ENCODE measurements around the gene VANGL1.

VANGL1 gene

DNA sequence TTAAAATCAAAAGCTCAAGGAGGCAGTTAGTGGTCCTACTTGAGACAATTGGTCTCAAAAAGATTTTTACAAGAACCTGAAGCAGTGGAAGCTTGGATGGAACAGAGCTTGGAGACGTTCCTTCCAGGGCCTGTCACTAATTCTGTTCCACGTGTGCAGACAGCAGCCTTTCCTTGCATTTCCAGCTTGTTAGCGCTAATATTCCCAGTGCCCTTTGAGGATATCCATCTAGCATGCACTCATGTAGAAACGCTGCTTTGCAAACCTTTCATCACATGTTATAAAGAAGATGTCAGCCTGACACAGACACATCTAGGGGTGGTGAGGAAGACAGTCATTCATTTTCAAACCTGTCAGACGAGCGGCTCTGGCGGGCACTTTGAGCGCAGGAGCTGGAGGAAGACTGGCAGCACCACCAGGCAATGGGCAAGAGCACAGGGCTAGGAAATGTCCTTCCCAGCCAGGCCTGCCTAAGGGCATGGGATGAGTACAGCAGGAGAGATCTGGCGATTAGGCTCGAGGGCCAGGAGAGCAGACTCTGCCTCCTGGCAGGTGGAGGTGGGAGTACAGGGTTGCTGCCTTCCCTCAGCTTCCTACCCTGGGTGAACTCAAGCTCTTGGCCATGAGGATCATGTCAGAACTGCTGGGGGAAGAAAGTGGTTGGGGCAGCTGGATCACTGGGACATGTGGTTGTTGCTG is 71.3 kb downstream of the VANGL1 start:
- no peaks in the 10 kb centered on the region for H3K9me3 Mint-ChIP-seq
- H3K27me3 Mint-ChIP-seq: peaks cover 31% of the 10 kb centered on the region
- no peaks in the 10 kb centered on the region for H3K4me1 Mint-ChIP-seq
- DNase-seq: no peak
- CTCF ChIA-PET: no interaction called here
- no peaks in the 10 kb centered on the region for H3K36me3 Mint-ChIP-seq
- no peak overlapping the region for H3K27ac Mint-ChIP-seq
- no peak overlapping the region for H3K4me3 Mint-ChIP-seq

DNA sequence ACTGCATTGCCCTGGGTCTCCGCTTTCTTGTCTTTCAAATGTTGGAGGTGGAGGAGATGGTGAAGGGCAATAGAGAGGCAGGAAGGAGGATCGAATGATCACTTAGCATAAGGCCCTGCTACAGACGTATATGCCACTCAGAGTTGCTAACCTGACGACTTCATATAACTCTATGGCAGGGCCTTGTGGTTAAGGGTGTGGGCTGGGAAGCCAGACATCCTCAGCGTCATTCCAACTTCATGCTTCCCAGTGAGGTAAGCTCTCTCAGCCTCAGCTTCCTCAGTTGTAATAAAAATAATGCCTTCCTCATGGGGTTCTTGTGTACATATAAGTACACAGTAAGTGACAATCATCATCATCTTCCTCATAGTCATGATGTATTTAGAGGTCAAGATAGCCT is 72.1 kb downstream of the VANGL1 start:
- no peaks in the 10 kb centered on the region for H3K36me3 Mint-ChIP-seq
- H3K4me3 Mint-ChIP-seq: no peak overlapping the region
- H3K9me3 Mint-ChIP-seq: no peaks in the 10 kb centered on the region
- H3K27me3 Mint-ChIP-seq: peaks cover 32% of the 10 kb centered on the region
- CTCF ChIA-PET: no interaction called here
- no peaks in the 10 kb centered on the region for H3K4me1 Mint-ChIP-seq
- no peak for DNase-seq
- no peak overlapping the region for H3K27ac Mint-ChIP-seq

DNA sequence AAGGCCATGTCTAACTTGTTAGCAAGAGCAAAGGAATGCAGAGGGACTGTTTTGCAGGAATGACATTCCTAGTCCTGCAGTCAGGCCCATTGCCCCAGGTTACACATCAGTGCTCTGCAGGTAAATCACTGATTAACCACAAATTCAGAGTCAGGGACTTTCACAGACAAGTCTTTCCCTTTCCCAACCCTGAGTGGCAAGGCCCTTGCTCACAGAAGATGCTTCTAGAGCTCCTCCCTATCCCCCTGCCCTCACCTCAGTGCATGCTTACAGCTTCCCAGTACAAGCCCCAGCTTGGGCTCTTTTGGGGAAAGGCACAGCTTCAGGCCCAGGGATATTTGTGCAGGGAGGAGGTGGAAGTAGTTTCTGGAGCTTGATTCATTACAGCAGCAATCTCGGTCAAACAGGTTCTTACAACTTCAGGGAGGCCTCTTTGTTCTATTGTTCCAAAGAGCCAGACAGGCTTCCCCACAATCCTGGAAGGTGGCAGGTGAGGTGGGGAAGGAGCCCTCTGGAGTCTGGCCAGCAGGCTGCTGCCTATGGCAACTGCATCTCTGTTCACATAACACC is 72.9 kb downstream of the VANGL1 start:
- H3K27me3 Mint-ChIP-seq: peaks cover 32% of the 10 kb centered on the region
- no peaks in the 10 kb centered on the region for H3K9me3 Mint-ChIP-seq
- H3K4me3 Mint-ChIP-seq: no peak overlapping the region
- DNase-seq: no peak
- CTCF ChIA-PET: interaction anchor here (0.7 to 4.7 kb wide), 3 partner anchors 7 to 106 kb away, joined by 3 to 22 read pairs (median 4); no protein-coding TSS in a partner anchor
- no peak overlapping the region for H3K27ac Mint-ChIP-seq
- no peaks in the 10 kb centered on the region for H3K4me1 Mint-ChIP-seq
- no peaks in the 10 kb centered on the region for H3K36me3 Mint-ChIP-seq

DNA sequence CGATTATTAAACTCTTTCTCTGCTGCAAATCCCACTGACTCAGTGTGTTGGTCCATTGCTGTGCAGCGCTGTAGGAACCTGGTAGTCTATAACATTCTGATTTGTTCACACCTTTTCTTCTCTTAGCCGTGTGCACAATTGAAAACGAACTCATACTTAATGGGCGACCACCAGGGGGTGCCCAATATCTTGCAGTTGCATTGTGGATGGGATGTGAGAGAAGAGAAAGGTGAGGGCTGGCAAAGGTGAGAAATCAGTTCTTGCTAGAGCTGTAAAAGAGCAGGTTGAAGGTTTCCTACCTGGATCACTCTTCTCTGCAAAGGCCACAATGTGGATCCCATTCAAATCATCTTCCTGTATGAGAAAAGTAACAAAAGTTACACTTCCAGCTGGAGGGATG is 75.8 kb downstream of the VANGL1 start:
- no peaks in the 10 kb centered on the region for H3K36me3 Mint-ChIP-seq
- no peaks in the 10 kb centered on the region for H3K4me1 Mint-ChIP-seq
- DNase-seq: peak; percentile 60
- H3K27ac Mint-ChIP-seq: no peak overlapping the region
- CTCF ChIA-PET: interaction anchor here (0.7 to 4.7 kb wide), 7 partner anchors 10 to 266 kb away, joined by 3 to 22 read pairs (median 4); no protein-coding TSS in a partner anchor
- no peaks in the 10 kb centered on the region for H3K9me3 Mint-ChIP-seq
- H3K27me3 Mint-ChIP-seq: peaks cover 23% of the 10 kb centered on the region
- H3K4me3 Mint-ChIP-seq: no peak overlapping the region

DNA sequence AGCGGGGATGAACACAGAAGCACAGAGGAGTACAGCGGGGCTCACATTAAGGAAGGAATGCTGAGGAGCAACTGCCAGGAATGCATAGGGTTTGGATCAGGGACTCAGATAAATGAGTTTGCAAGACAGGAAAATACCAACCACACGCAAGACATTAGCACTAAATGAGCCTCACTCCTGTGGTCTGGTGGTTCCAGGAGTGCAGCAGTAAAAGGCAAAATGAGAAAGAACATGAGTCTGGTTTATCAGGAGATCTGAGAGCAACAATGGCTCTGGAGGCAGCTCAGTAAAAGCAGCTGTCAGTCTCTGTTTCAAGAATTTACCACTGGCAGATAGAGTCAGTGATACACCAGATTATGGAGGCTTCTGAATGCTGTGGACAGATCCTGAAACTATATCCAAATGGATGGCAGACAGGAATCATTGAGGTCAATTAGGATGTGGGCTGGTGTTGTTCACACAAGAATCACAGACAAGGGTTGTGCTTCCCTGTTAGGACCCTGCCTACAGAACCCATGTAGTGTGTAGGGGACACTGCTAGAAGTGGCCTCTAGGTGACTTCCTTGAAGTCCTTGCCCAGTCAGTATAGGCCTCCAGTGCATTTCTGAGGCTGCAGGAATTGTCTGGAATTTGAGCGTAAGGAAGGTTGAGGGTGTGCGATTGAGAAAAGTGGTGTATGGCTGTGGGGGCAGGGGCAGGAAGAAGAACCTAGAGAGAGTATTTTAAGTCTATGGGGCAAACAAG is 76.4 kb downstream of the VANGL1 start:
- H3K4me3 Mint-ChIP-seq: no peak overlapping the region
- H3K27ac Mint-ChIP-seq: no peak overlapping the region
- H3K36me3 Mint-ChIP-seq: no peaks in the 10 kb centered on the region
- no peaks in the 10 kb centered on the region for H3K4me1 Mint-ChIP-seq
- peaks cover 23% of the 10 kb centered on the region for H3K27me3 Mint-ChIP-seq
- CTCF ChIA-PET: interaction anchor here (0.7 to 4.7 kb wide), 6 partner anchors 11 to 265 kb away, joined by 3 to 22 read pairs (median 5); no protein-coding TSS in a partner anchor
- no peaks in the 10 kb centered on the region for H3K9me3 Mint-ChIP-seq
- DNase-seq: no peak

DNA sequence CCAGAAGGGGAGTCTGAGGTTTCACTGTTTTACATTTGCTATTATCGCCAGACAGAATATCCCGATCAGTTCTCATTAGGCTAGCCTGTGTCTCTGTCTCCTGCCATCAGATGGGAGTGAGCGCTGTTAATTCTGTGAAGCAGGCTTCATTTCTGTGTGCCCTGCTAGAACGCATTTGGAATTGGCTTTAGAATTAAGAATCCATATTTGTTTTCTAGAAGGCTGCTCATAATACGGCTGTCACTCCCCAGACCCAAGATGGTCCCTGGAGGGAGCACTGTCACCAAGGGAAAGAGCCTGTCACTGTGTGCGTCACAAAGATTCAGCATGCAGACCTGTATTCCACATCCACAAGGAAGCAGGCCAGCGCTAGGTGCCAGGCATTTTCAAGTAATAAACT is 77.5 kb downstream of the VANGL1 start:
- CTCF ChIA-PET: interaction anchor here (1.2 to 4.7 kb wide), 2 partner anchors 12 to 262 kb away, joined by 4 to 22 read pairs; no protein-coding TSS in a partner anchor
- Mint-ChIP-seq H3K9me3 (no peaks in the 10 kb centered on the region), H3K4me1 (no peaks in the 10 kb centered on the region), H3K27ac (no peak overlapping the region), H3K4me3 (no peak overlapping the region), H3K27me3 (peaks cover 23% of the 10 kb centered on the region), H3K36me3 (no peaks in the 10 kb centered on the region)
- no peak for DNase-seq

DNA sequence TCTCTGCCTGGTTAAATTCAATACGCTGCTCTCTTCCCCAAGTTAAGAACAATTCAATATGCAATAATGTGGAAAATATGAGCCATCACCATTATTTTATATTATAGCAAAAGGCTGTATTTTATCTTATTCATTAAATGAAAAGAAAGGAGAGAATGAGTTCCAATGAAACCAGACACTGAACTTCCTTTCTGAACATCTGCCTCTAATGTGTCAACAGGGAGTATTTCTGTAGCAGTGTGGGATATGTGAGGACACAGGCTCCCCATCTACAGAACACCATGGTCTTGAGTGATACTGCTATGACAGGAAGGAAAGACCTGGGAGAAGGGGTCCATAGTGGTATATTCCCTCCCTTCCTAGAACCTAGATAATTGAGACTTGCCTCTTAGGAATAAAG is 80.5 kb downstream of the VANGL1 start:
- no peaks in the 10 kb centered on the region for H3K4me1 Mint-ChIP-seq
- H3K4me3 Mint-ChIP-seq: no peak overlapping the region
- CTCF ChIA-PET: no interaction called here
- DNase-seq: no peak
- no peaks in the 10 kb centered on the region for H3K9me3 Mint-ChIP-seq
- no peak overlapping the region for H3K27ac Mint-ChIP-seq
- peaks cover 12% of the 10 kb centered on the region for H3K27me3 Mint-ChIP-seq
- no peaks in the 10 kb centered on the region for H3K36me3 Mint-ChIP-seq

DNA sequence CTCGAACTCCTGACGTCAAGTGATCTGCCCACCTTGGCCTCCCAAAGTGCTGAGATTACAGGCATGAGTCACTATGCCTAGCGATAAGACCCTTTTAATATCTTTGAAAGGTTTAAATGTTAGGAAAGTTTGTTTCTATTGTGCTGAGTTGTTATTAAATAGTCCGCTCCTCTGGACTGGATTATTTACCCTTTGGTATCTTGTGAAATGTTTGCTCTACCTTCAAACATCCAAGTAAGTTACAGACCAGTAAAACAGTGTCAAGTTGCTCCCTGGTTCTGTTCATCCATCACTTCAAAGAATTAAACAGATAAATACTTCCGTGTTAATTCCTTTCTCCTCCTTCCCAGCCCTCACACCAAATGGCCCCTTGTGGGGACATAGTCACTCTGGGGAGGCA is 82.0 kb downstream of the VANGL1 start:
- Mint-ChIP-seq H3K9me3 (no peaks in the 10 kb centered on the region), H3K27ac (no peak overlapping the region), H3K4me3 (no peak overlapping the region), H3K27me3 (peaks cover 11% of the 10 kb centered on the region), H3K36me3 (no peaks in the 10 kb centered on the region), H3K4me1 (no peaks in the 10 kb centered on the region)
- no peak for DNase-seq
- CTCF ChIA-PET: interaction anchor here (1.0 kb wide), 1 partner anchor 17 kb away, joined by 4 read pairs; no protein-coding TSS in a partner anchor

DNA sequence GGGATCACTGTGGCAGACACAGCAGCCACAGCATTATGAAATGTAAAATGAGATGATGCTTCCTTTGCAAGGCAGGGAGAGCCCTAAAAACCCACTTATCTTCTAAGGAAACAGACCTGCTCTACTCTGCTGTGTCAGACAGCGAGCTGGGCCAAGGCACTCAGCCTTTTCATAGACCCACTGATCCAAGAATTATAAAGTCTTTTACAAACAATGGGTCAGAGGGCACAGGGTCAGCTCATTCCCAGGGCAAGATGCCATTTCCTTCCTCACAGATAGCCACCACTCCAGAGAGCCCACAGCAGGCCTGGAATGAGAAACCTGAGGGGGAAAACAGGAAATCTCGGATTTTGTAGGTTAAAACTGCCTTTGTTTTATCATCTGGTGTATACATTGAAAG is 83.8 kb downstream of the VANGL1 start:
- Mint-ChIP-seq H3K27ac (no peak overlapping the region), H3K9me3 (no peaks in the 10 kb centered on the region), H3K4me3 (no peak overlapping the region), H3K4me1 (no peaks in the 10 kb centered on the region), H3K27me3 (peaks cover 8% of the 10 kb centered on the region), H3K36me3 (no peaks in the 10 kb centered on the region)
- DNase-seq: no peak
- CTCF ChIA-PET: no interaction called here

DNA sequence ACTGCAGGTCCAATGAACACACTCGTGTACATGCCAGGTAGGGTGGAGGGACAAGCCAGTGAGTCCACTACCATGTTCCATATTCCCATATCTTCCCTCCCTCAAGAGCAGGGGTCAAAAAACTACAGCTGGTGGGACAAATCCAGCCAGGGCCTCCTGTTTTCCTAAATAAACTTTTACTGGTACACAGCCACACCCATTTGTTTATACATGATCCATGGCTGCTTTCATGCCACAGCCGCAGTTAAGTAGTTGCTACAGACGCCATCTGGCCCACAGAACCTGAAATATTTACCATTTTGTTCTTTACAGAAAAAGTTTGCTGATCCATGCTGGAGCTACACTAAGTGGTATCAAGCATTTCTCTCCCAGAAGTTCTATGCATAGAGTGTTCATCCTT is 84.4 kb downstream of the VANGL1 start:
- CTCF ChIA-PET: no interaction called here
- Mint-ChIP-seq H3K4me1 (no peaks in the 10 kb centered on the region), H3K4me3 (no peak overlapping the region), H3K36me3 (no peaks in the 10 kb centered on the region), H3K9me3 (no peaks in the 10 kb centered on the region), H3K27me3 (peaks cover 8% of the 10 kb centered on the region), H3K27ac (no peak overlapping the region)
- DNase-seq: no peak

DNA sequence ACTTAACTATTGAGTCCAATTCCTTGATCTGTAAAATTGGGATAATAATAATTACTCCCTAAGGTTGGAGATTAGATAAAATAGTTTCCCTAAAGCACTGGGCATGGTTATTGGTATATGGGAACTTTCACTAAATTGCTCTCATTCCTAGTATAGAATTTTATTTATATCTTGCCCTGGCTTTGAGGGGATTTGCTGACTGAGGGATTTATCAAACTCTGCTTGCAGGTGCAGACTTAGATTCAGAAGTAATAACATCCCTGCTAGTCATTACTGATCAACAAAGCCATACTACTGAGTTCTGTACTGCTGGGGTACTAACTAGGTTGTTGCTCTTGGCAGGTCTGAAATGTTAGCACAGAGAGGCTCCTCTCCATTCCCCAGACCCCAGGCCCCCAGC is 84.8 kb downstream of the VANGL1 start:
- no peak for DNase-seq
- Mint-ChIP-seq H3K36me3 (no peaks in the 10 kb centered on the region), H3K27me3 (peaks cover 8% of the 10 kb centered on the region), H3K4me3 (no peak overlapping the region), H3K27ac (no peak overlapping the region), H3K4me1 (no peaks in the 10 kb centered on the region), H3K9me3 (no peaks in the 10 kb centered on the region)
- CTCF ChIA-PET: no interaction called here

DNA sequence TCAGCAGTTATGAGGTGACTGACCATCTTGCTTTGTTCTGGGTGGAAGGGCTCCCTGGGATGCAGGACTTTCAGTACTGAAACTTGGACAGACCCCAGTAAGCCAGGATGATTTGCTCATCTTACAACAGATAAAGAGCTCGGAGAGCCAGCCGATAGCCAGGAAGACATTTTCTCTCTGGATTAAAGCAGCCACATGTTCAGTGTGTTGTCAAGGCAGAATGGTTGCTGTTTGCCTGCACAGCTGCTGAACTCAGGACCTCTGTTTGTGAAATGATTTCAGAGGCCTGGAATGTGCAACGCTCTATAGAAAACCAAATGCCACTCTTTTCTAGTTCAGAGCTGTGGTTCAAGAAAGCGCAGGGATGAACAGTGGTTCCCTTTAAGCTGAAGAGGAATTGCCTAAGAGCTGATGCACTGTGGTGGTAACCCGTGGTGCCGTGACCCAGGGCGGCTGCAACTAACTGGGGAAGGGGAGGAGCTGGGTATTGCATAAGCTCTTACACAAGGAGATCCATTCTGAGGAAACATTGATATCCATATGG is 86.0 kb downstream of the VANGL1 start:
- Mint-ChIP-seq H3K27me3 (peaks cover 12% of the 10 kb centered on the region), H3K27ac (no peak overlapping the region), H3K36me3 (no peaks in the 10 kb centered on the region), H3K4me1 (no peaks in the 10 kb centered on the region), H3K9me3 (no peaks in the 10 kb centered on the region), H3K4me3 (no peak overlapping the region)
- DNase-seq: no peak
- CTCF ChIA-PET: interaction anchor here (1.2 kb wide), 1 partner anchor 11 kb away, joined by 3 read pairs; no protein-coding TSS in a partner anchor

DNA sequence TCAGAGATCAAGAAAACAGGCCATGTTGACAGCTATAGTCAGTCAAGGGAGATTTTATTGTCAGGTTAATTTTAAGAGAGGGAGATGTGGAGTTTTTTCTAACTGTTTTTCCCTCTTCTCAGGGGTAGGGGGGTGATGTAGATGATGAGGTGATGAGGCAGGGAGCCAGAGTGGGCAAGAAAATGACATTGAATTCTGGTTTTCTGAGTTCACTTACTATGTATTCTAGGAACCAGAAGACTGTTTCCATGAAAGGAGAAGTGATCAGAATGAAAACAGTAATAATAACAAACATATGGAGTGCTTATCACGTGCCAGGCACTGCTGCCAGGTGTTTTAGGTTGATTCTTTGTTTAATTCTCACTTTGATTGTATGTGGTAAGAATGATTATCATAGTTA is 86.6 kb downstream of the VANGL1 start:
- Mint-ChIP-seq H3K4me3 (no peak overlapping the region), H3K27ac (no peak overlapping the region), H3K36me3 (no peaks in the 10 kb centered on the region), H3K27me3 (peaks cover 12% of the 10 kb centered on the region), H3K9me3 (no peaks in the 10 kb centered on the region), H3K4me1 (no peaks in the 10 kb centered on the region)
- CTCF ChIA-PET: interaction anchor here (1.2 kb wide), 1 partner anchor 11 kb away, joined by 3 read pairs; no protein-coding TSS in a partner anchor
- no peak for DNase-seq

DNA sequence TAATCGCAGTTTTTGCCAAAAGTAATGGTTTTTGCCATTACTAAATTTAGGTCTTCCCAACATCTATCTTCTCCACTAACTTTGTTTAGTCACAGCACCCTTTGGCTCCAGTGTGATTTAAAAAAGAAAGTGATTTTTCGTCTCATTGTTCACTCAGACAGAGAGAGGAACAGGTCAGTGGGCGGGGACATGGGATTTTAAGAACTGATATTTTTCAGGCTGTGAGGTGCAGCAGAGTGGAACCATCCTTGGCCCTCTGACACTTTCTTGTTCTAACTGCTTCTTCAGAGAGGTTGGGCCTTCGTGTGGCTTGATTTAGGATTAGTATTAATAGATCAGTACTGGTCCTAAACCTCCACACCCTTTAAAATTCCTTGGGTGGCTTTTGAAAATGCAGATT is 88.0 kb downstream of the VANGL1 start:
- no peak for DNase-seq
- H3K4me1 Mint-ChIP-seq: no peaks in the 10 kb centered on the region
- no peak overlapping the region for H3K4me3 Mint-ChIP-seq
- no peaks in the 10 kb centered on the region for H3K9me3 Mint-ChIP-seq
- H3K36me3 Mint-ChIP-seq: no peaks in the 10 kb centered on the region
- CTCF ChIA-PET: no interaction called here
- peaks cover 12% of the 10 kb centered on the region for H3K27me3 Mint-ChIP-seq
- no peak overlapping the region for H3K27ac Mint-ChIP-seq
